Activated CD4-positive, alpha-beta memory T cell treated with anti-CD3 and anti-CD28 coated beads for 36 hours (primary cell): ENCODE results near the gene SCD. TPM values are rescaled to one million over a fixed set of nuclear protein-coding genes. Genes with fewer than 3 reads are reported as not detected.

ENCODE experiments used
- CTCF ChIA-PET: fragments of 350-600 bp; sonication (Branson Sonifier 250); formaldehyde crosslinking; loops from one replicate; lab custom pipeline; 2021; ENCODE audit warnings: antibody characterized with exemption, inconsistent platforms; lab: Charles Lee
- POLR2A ChIA-PET: fragments of 350-600 bp; sonication (Branson Sonifier 250); formaldehyde crosslinking; loops from one replicate; lab custom pipeline; 2021; ENCODE audit warnings: antibody characterized with exemption; lab: Charles Lee
- DNase-seq: peaks from one replicate; pipeline ENCODE4 v3.0.0-alpha.2; 2020
- H3K27ac Mint-ChIP-seq: one replicate; pipeline ENCODE4 v1.8.0; 2021; ENCODE audit warnings: mixed read lengths
- H3K27me3 Mint-ChIP-seq: one replicate; pipeline ENCODE4 v1.8.0; 2021; ENCODE audit warnings: mixed read lengths
- H3K36me3 Mint-ChIP-seq: one replicate; pipeline ENCODE4 v1.8.0; 2021; ENCODE audit warnings: mixed read lengths
- H3K4me1 Mint-ChIP-seq: one replicate; pipeline ENCODE4 v1.8.0; 2021; ENCODE audit warnings: low read depth, mixed read lengths
- H3K4me3 Mint-ChIP-seq: one replicate; pipeline ENCODE4 v1.8.0; 2021; ENCODE audit warnings: mild to moderate bottlenecking, mixed read lengths
- H3K9me3 Mint-ChIP-seq: one replicate; pipeline ENCODE4 v1.8.0; 2021; ENCODE audit warnings: mixed read lengths
- intact Hi-C: fragments of 100-400 bp; cut with micrococcal nuclease; formaldehyde crosslinking; loops from one replicate; pipeline ENCODE4 v1.15.1; 2023
- total RNA-seq, 2 experiments: library from RNA; stranded (reverse); gene quantifications; one replicate each; pipeline ENCODE4 v1.2.3, GENCODE V29; 2021

SCD gene
- total RNA-seq, 2 experiments from 2014 or later, result 156 to 158 TPM

GRCh38 chr10:100327007-100327717 is 19.9 kb upstream of the SCD start:
- ChIA-PET CTCF (interaction anchor here (0.6 to 1.4 kb wide), 5 partner anchors 9 to 192 kb away, joined by 3 to 4 read pairs (median 3); no protein-coding TSS in a partner anchor), POLR2A (interaction anchor here (1.4 kb wide), 1 partner anchor 183 kb away, joined by 9 read pairs; no protein-coding TSS in a partner anchor)
- Mint-ChIP-seq H3K4me3 (no peak overlapping the region), H3K4me1 (peaks cover 12% of the 10 kb centered on the region), H3K9me3 (no peaks in the 10 kb centered on the region), H3K27me3 (peaks cover 2% of the 10 kb centered on the region), H3K36me3 (no peaks in the 10 kb centered on the region), H3K27ac (peak overlapping the region; percentile 55)
- intact Hi-C loops, result loop anchor here (2.0 kb wide), 1 partner anchor 40 kb away; the partner anchor contains the start of gene BLOC1S2
- DNase-seq, result peak; percentile 64

DNA sequence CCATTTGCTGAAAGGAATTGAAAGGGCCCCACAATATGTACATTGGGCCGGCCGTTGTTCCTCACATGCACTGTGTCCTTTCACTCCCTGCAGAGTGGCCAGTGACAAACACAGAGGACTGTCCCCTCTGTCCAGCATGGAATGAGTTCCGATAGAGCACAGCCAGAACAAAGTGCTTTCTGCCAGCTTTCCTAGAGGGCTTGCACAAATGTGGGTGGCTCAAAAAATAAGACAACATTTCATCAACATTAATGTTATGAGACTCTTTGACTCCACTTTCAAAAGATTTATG is 19.4 kb upstream of the SCD start:
- CTCF ChIA-PET, result interaction anchor here (0.6 to 1.4 kb wide), 4 partner anchors 9 to 191 kb away, joined by 3 to 4 read pairs (median 3); no protein-coding TSS in a partner anchor
- H3K27me3 Mint-ChIP-seq, result peaks cover 2% of the 10 kb centered on the region
- no peak overlapping the region for H3K4me3 Mint-ChIP-seq
- no peaks in the 10 kb centered on the region for H3K36me3 Mint-ChIP-seq
- DNase-seq, result no peak
- peaks cover 12% of the 10 kb centered on the region for H3K4me1 Mint-ChIP-seq
- POLR2A ChIA-PET, result interaction anchor here (1.4 kb wide), 1 partner anchor 183 kb away, joined by 9 read pairs; no protein-coding TSS in a partner anchor
- intact Hi-C loops, result loop anchor here (2.0 kb wide), 1 partner anchor 41 kb away; the partner anchor contains the start of gene BLOC1S2
- no peak overlapping the region for H3K27ac Mint-ChIP-seq
- no peaks in the 10 kb centered on the region for H3K9me3 Mint-ChIP-seq

DNA sequence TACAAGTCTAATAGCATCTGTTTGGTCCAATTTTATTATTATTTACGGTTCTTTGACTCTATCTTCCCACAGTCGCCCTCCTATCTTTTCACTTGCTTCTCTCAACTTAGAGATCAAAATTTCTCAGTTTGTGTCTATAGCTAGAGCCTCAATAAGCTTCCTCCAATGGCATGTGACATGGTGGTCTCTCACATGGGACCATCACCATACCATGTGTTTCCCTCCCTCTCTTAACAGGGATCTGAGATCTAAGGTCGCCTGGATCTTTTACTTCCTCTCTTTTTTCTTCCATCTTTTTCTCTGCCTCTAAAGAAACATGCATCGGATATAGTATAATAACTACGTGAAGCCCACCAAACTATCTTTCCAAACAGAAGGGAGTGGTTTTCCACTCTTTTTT is 18.8 kb upstream of the SCD start:
- Mint-ChIP-seq H3K27ac (no peak overlapping the region), H3K27me3 (peaks cover 2% of the 10 kb centered on the region), H3K4me1 (peaks cover 12% of the 10 kb centered on the region), H3K9me3 (no peaks in the 10 kb centered on the region), H3K36me3 (no peaks in the 10 kb centered on the region), H3K4me3 (no peak overlapping the region)
- ChIA-PET CTCF (interaction anchor here (1.2 to 1.4 kb wide), 2 partner anchors 8 to 181 kb away, joined by 3 read pairs; no protein-coding TSS in a partner anchor), POLR2A (no interaction called here)
- intact Hi-C loops, result no loop called here
- no peak for DNase-seq

DNA sequence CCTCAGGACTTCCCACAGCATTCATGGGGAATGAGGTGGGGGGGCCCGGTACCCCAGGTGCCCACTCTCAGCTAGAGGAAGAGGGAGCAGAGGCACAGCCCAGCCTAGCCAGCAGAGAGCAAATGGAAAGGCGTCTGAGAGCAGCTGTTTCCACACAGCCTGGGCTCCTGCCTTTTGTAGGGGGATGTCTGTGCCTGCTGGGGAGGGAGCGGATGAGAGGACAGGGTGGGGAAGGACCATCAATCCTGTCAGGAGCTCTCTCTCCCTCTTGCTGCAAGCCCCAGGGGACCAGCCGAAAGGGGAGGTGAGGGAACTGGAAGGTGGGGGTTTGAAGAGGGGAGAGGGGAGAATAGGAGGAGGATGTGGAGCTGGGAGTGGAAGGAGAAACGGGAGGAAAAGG is 17.0 kb upstream of the SCD start, which contains the start of gene PKD2L1:
TSS of gene PKD2L1 (minus strand) at position 150 of the 400 bp plus-strand sequence. CDS start at position 25, 125 bp downstream.
- no peak for DNase-seq
- Mint-ChIP-seq H3K27me3 (peaks cover 6% of the 10 kb centered on the region), H3K27ac (no peak within 1 kb of the TSS), H3K4me3 (no peak within 1 kb of the TSS), H3K36me3 (no peaks in the 10 kb centered on the region), H3K4me1 (peaks cover 12% of the 10 kb centered on the region), H3K9me3 (no peaks in the 10 kb centered on the region)
- POLR2A ChIA-PET, result no interaction called here
- intact Hi-C loops, result no loop called here
- CTCF ChIA-PET, result interaction anchor here (0.9 to 1.4 kb wide), 4 partner anchors 8 to 188 kb away, joined by 3 to 7 read pairs (median 4); no protein-coding TSS in a partner anchor

- Mint-ChIP-seq H3K4me3 (no peak overlapping the region), H3K4me1 (no peaks in the 10 kb centered on the region), H3K27ac (no peak overlapping the region), H3K27me3 (peaks cover 6% of the 10 kb centered on the region), H3K9me3 (no peaks in the 10 kb centered on the region), H3K36me3 (no peaks in the 10 kb centered on the region)
- POLR2A ChIA-PET, result no interaction called here
- intact Hi-C loops, result no loop called here
- DNase-seq, result no peak
- CTCF ChIA-PET, result interaction anchor here (0.6 to 1.7 kb wide), 7 partner anchors 22 to 185 kb away, joined by 3 to 6 read pairs (median 4); no protein-coding TSS in a partner anchor
Measured at GRCh38 chr10:100333106-100333505, 13.9 kb upstream of the SCD start.

DNA sequence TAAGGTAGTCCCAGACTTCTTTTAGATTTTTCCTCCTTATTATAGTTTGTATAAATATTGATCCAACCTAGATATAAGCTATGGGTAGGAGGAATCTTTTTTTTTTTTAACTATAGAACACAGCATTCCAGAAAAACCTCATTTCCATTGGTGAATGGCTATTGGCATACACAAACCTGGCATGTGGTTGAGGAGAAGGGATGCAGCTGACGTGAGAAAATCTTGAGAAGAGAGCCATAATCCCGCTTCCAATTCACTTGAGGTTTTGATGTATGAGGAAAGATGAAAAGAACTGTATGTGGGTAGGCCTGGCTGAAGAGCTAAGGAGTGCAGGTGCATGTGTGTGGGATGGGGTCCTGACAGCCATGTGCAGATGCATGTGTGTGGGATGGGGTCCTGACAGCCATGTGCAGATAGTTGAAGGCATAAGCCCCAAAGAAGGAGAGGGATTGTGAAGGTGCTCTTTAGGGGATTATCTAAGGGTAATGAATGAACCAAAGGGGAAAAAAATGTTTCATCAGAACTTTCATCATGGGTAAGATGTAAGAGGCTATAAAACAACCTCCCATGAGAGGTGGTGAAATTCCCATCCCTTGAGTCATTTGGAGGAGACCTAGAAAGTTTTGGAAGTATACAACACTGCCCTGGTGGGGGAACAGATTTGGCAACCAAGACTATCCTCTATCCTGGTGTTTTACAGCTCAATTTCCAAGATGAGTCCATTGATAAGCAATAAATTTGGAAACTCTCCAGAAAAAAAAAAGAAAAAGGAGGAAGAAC is 13.2 kb upstream of the SCD start:
- no peaks in the 10 kb centered on the region for H3K36me3 Mint-ChIP-seq
- no peak overlapping the region for H3K27ac Mint-ChIP-seq
- intact Hi-C loops, result no loop called here
- CTCF ChIA-PET, result interaction anchor here (0.6 to 1.7 kb wide), 4 partner anchors 40 to 149 kb away, joined by 3 to 4 read pairs (median 4); no protein-coding TSS in a partner anchor
- peaks cover 6% of the 10 kb centered on the region for H3K27me3 Mint-ChIP-seq
- no peak for DNase-seq
- no peaks in the 10 kb centered on the region for H3K9me3 Mint-ChIP-seq
- H3K4me1 Mint-ChIP-seq, result no peaks in the 10 kb centered on the region
- POLR2A ChIA-PET, result no interaction called here
- no peak overlapping the region for H3K4me3 Mint-ChIP-seq

- no peak for DNase-seq
- ChIA-PET POLR2A (no interaction called here), CTCF (interaction anchor here (0.6 to 1.6 kb wide), 3 partner anchors 41 to 148 kb away, joined by 3 to 4 read pairs (median 3); no protein-coding TSS in a partner anchor)
- Mint-ChIP-seq H3K27ac (no peak overlapping the region), H3K36me3 (no peaks in the 10 kb centered on the region), H3K9me3 (no peaks in the 10 kb centered on the region), H3K4me3 (no peak overlapping the region), H3K27me3 (peaks cover 4% of the 10 kb centered on the region), H3K4me1 (no peaks in the 10 kb centered on the region)
- intact Hi-C loops, result no loop called here
Measured at GRCh38 chr10:100334762-100335161, 12.3 kb upstream of the SCD start.

DNA sequence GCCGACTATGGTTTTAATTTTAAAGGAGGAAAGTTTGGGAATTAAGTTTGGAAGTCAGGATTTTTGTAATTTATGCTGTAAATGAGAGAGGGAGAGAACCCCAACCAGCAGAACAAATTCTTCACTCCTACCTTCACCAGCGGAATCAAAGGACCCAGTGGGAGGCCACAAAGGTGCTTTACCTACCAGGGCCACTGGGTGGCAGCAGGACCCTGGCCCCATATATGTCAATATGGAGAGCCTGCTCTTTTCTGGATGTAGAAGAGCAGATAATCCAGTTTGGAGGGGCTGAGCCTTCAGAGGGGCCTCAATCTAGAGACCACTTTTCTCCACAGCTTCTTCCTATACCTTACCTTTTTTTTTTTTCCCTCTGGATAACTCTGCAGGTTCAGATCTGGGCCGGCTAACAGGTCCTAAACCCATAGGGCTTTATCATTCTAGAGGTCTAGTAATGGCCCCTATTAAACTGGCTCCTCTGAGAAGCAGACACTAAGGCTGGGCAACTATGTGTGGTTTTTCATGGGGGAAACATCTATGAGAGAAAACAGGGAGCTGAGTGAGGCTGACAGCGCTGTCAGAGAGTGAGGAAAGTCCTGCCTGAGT is 8.5 kb upstream of the SCD start:
- ChIA-PET POLR2A (interaction anchor here (1.2 kb wide), 1 partner anchor 29 kb away, joined by 3 read pairs; no protein-coding TSS in a partner anchor), CTCF (interaction anchor here (0.7 to 17.3 kb wide), 16 partner anchors 9 to 184 kb away, joined by 3 to 288 read pairs (median 5); partner anchors contain the start of gene PKD2L1)
- Mint-ChIP-seq H3K4me3 (no peak overlapping the region), H3K27me3 (peaks cover 4% of the 10 kb centered on the region), H3K9me3 (no peaks in the 10 kb centered on the region), H3K4me1 (no peaks in the 10 kb centered on the region), H3K27ac (no peak overlapping the region), H3K36me3 (no peaks in the 10 kb centered on the region)
- intact Hi-C loops, result loop anchor here (1.0 kb wide), 2 partner anchors 95 to 170 kb away; no protein-coding TSS in a partner anchor
- DNase-seq, result peak; percentile 88

GRCh38 chr10:100339236-100339635 is 7.8 kb upstream of the SCD start:
- peaks cover 1% of the 10 kb centered on the region for H3K4me1 Mint-ChIP-seq

GRCh38 chr10:100340948-100341847 is 5.8 kb upstream of the SCD start:
- no peaks in the 10 kb centered on the region for H3K9me3 Mint-ChIP-seq
- POLR2A ChIA-PET, result interaction anchor here (0.6 to 2.1 kb wide), 2 partner anchors 25 to 168 kb away, joined by 3 to 5 read pairs; no protein-coding TSS in a partner anchor
- no peak overlapping the region for H3K27ac Mint-ChIP-seq

More at GRCh38 chr10:100339236-100339635, 7.8 kb upstream of the SCD start:
- Mint-ChIP-seq H3K4me3 (no peak overlapping the region), H3K9me3 (no peaks in the 10 kb centered on the region), H3K27ac (no peak overlapping the region), H3K27me3 (no peaks in the 10 kb centered on the region), H3K36me3 (no peaks in the 10 kb centered on the region)
- DNase-seq, result no peak
- intact Hi-C loops, result no loop called here
- ChIA-PET CTCF (interaction anchor here (0.7 to 17.3 kb wide), 15 partner anchors 10 to 184 kb away, joined by 3 to 288 read pairs (median 5); partner anchors contain the start of gene PKD2L1), POLR2A (interaction anchor here (1.2 kb wide), 1 partner anchor 28 kb away, joined by 3 read pairs; no protein-coding TSS in a partner anchor)

More at GRCh38 chr10:100340948-100341847, 5.8 kb upstream of the SCD start:
- no peaks in the 10 kb centered on the region for H3K36me3 Mint-ChIP-seq
- no peak overlapping the region for H3K4me3 Mint-ChIP-seq
- CTCF ChIA-PET, result interaction anchor here (0.6 to 17.3 kb wide), 6 partner anchors 12 to 178 kb away, joined by 3 to 288 read pairs (median 12); partner anchors contain the start of gene SEC31B
- no peaks in the 10 kb centered on the region for H3K27me3 Mint-ChIP-seq
- intact Hi-C loops, result no loop called here
- peaks cover 14% of the 10 kb centered on the region for H3K4me1 Mint-ChIP-seq
- no peak for DNase-seq
